ENCODE data around the gene NPLOC4. TPM values are rescaled to one million over a fixed set of nuclear protein-coding genes. Genes with fewer than 3 reads are reported as not detected.

The NPLOC4 gene
- total and polyA plus RNA-seq, 2 donors (not counting 1 experiment from before 2014, with no cell fraction given), result 70.2 to 101 TPM

DNA sequence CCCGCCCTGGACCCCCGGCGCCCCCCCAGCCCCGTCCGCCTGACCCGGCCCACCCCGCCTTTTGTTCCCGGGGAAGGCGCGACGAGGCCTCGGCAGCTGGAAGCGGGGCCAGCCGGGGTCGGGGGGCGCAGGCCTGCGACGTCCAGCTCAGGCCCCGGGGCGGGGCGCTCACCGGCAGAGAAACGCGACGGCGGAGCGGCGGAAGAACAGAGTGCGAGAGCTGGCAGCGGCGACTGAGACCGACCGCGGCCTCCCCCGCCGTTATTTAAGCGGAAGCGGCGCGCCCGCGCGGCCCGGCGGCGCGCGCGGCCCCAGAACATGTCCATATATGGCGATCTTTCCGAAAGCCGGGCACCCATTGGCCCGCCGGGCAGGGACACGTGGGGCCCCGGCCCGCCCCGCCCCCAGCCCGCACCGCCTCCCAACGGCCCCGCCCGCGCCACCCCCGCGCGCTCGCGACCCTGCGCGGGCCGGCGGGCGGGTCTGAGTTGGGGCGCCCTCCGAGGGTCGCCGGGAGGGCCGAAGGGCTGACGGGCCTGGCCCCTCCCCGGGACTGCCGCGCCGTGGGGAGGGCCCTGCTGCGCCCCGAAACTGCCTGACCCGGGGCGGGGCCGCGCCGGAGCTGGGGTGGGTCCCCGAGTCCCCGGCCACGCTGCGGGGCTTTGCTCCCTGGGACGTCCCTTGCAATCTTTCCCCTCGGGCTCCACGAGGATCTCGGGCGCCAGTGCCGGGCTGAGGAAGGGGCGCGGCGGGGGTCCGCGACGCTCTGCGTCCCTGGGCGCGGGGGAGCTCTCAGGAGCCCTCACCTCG is 124.1 kb downstream of the NPLOC4 start, which contains the start of gene ACTG1:
Gene ACTG1 (minus strand): TSS at position 238 of the 810 bp plus-strand sequence. CDS start 445 bp downstream, outside the sequence.
- peaks cover 67% of the 10 kb centered on the region for H3K4me1 Mint-ChIP-seq
- peak within 1 kb of the TSS; percentile 96 for H3K27ac Mint-ChIP-seq
- DNase-seq (peak; percentile 95), ATAC-seq (ENCODE audit: low read depth) (peak; percentile 42)
- intact Hi-C loops (cut with micrococcal nuclease), result loop anchor here (1.0 to 10.0 kb wide), 7 partner anchors 29 to 1715 kb away; partner anchors contain the start of genes CBX8, FAAP100, SLC25A10 and SLC38A10
- CTCF ChIA-PET, result interaction anchor here (0.7 to 2.1 kb wide), 8 partner anchors 10 to 221 kb away, joined by 3 to 8 read pairs (median 4); partner anchors contain the start of gene FAAP100
- WGBS (ENCODE audit: insufficient coverage), result under 1% methylated on average over 111 of the region's 111 CpGs
- POLR2A ChIA-PET, result interaction anchor here (0.6 to 4.8 kb wide), 10 partner anchors 24 to 321 kb away, joined by 3 to 33 read pairs (median 4); partner anchors contain the start of genes BAHCC1 and FAAP100
- Histone ChIP-seq H3K4me3 (ENCODE audit: control extremely low read depth in 1 of 5, extremely low read depth in 1 of 5, insufficient read depth in 1 of 5, low read depth in 2 of 5, low read length in 4 of 5) (peak within 1 kb of the TSS; percentile 71 to 96 (median 86)), H3K27ac (ENCODE audit: low read length in 2 of 2) (peak within 1 kb of the TSS; percentile 89 to 97), H3K4me2 (replicated peaks; ENCODE audit: low read depth, low read length, poor library complexity, severe bottlenecking) (peak within 1 kb of the TSS; percentile 99), H3K36me3 (replicated peaks in 1 of 2; ENCODE audit: control extremely low read depth in 1 of 2, control insufficient read depth in 1 of 2, extremely low read depth in 1 of 2, insufficient read depth in 2 of 2, low read length in 1 of 2) (peaks cover 0 to 42% of the 10 kb centered on the region in 2 experiments), H4K20me1 (ENCODE audit: control insufficient read depth, insufficient read depth, low read length, poor library complexity, severe bottlenecking) (peaks cover 44% of the 10 kb centered on the region), H3K79me2 (ENCODE audit: control insufficient read depth, insufficient read depth, low read length) (peaks cover 66% of the 10 kb centered on the region), H3K4me1 (ENCODE audit: control insufficient read depth in 2 of 2, insufficient read depth in 2 of 2, low read length in 2 of 2) (peaks cover 46 to 69% of the 10 kb centered on the region in 2 donors), H3K9ac (ENCODE audit: low read length) (peak within 1 kb of the TSS; percentile 93), H3K27me3 (replicated peaks in 1 of 4; ENCODE audit: control extremely low read depth in 1 of 4, control insufficient read depth in 3 of 4, insufficient read depth in 4 of 4, low read length in 3 of 4) (no peaks in the 10 kb centered on the region), H2AFZ (ENCODE audit: insufficient read depth, low read depth, low read length, poor library complexity, severe bottlenecking) (peak within 1 kb of the TSS; percentile 74), H3K9me3 (ENCODE audit: control extremely low read depth in 1 of 3, control insufficient read depth in 2 of 3, insufficient read depth in 1 of 3, low read length in 2 of 3) (no peaks in the 10 kb centered on the region)
- H3K4me3 Mint-ChIP-seq, result peak within 1 kb of the TSS; percentile 97
- no peaks in the 10 kb centered on the region for H3K9me3 Mint-ChIP-seq (ENCODE audit: insufficient read depth)
- H3K27me3 Mint-ChIP-seq, result no peaks in the 10 kb centered on the region
- TF ChIP-seq EZH2 (IDR thresholded peaks at IDR 0.05; ENCODE audit: borderline replicate concordance, insufficient read depth, low read depth, low read length, poor library complexity, severe bottlenecking) (no peak), CTCF (IDR thresholded peaks at IDR 0.05) (no peak)
